ENCODE measurements around the gene PAX6. TPM values are rescaled to one million over a fixed set of nuclear protein-coding genes. Genes with fewer than 3 reads are reported as not detected.

Gene PAX6
- total RNA-seq, 1 donor from 2014 or later, result not detected

DNA sequence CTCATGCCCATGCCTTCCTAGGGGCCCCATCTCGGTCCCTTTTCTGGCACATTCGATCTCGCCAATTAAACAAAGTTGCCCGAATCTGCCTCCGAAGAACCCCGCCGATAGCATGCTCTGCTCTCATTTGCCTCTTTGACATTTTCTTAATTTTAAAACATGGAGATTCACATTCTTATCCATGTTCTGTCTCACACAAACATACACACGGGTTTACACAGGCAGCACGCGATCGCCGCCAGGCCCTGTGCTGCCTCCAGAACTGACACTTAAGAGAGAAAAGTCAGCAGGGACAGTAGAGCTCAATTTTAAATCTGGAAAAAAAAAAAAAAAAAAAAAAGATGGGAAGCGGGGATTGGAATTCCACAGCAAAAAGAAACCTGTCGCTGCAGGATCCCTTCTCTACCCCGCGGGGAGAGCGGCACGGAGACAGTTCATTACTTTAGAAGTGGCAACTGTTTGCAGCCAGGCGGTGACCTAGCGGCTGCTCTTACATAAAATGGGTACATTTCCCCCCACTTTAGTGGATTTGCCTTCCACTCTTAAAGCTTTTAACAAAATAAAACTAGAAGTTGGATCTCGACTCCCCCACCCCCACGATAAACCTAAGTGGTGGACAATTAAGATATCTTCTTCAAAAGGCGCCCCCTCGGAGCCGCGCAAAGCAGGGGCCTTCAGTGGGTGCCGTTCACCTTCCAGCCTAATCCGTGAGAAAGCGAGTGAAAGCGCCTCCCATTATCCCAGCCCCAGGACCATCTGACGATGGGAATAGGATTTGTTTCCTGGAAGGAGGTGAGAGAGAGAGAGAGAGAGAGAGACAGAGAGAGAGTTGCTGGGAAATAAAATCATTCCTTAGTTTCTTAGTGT is 13.7 kb downstream of the PAX6 start:
- H3K4me3 ChIP-seq (ENCODE audit: low read depth, low read length), result no peak overlapping the region
- TF ChIP-seq, protein P1, sequence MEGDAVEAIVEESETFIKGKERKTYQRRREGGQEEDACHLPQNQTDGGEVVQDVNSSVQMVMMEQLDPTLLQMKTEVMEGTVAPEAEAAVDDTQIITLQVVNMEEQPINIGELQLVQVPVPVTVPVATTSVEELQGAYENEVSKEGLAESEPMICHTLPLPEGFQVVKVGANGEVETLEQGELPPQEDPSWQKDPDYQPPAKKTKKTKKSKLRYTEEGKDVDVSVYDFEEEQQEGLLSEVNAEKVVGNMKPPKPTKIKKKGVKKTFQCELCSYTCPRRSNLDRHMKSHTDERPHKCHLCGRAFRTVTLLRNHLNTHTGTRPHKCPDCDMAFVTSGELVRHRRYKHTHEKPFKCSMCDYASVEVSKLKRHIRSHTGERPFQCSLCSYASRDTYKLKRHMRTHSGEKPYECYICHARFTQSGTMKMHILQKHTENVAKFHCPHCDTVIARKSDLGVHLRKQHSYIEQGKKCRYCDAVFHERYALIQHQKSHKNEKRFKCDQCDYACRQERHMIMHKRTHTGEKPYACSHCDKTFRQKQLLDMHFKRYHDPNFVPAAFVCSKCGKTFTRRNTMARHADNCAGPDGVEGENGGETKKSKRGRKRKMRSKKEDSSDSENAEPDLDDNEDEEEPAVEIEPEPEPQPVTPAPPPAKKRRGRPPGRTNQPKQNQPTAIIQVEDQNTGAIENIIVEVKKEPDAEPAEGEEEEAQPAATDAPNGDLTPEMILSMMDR (conservative IDR thresholded peaks at IDR 0.05; ENCODE audit: low read depth, low read length), result no peak
- DNase-seq (ENCODE audit: low read depth), result no peak

DNA sequence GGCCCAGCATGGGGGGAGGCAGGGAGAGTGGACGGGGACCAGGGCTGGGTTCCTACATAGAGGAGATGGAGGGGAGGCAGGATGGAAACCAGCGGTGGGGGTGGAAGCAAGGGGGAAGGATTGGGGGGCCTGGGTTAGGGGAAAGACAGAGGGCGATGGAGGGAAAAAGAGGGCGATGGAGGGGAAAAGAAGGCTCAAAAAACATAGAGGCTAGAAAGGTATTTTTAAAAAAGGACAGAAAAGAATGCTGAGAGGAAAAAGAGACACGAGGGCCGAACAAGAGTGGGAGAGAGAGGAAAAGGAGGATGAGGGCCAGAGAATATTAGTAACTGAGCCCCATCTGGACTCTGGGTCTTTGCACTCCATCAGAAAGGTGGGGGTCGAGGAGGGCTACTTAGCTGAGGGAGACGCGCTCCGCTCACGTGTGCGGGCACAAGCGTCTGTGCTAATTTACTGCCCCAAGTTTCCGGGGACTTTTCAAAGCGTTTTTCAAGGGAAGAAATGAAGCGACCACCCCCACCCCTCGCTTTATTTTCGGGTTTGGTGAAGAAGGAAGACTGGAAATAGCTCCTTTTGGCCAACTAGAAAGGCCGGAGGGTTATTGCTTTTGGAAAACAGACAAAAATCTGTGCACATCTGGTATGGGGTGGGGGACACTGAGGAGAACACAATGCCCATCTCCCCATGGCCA is 14.5 kb downstream of the PAX6 start:
- no peak overlapping the region for H3K4me3 ChIP-seq (ENCODE audit: low read depth, low read length)
- TF ChIP-seq, protein P1 (conservative IDR thresholded peaks at IDR 0.05; ENCODE audit: low read depth, low read length), result no peak
- no peak for DNase-seq (ENCODE audit: low read depth)

DNA sequence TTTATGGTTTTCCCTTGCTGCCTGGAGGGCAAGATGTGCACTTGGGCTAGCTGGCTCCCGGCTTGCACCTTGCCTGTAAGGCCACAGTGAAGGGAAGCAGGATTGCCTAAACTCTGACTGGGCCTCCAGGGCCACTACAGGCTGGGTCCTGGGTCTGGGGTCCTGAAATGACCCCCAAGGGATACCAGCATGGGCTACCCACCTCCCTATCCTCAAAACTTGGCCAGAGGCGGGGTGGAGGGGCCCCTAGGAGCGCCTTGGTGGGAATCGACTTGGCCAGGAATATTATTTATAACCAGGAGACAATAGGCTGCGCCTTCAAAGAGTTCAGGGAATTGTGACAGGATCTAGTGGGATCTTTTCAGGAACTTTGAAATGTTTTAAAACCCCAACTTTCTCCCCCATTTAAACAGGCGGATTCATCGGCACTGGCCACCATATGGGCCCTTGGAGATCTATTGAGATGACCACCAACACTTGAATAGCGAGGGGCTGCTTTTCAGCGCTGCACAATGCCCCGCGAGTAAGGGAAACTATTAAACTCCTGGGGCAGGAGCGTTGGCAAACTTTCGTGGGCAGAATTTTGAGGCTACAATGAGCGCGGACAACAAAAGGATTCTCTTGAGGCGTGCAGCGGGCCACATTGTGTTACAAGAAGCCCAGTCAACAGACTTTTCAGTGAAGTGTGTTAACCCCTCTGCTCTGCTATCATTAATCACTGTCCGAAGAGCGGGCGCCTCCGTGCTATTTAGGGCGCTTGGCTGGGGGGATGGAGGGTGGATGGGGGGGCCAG is 15.2 kb downstream of the PAX6 start:
- TF ChIP-seq, protein P1 (conservative IDR thresholded peaks at IDR 0.05; ENCODE audit: low read depth, low read length), result no peak
- no peak for DNase-seq (ENCODE audit: low read depth)
- no peak overlapping the region for H3K4me3 ChIP-seq (ENCODE audit: low read depth, low read length)

DNA sequence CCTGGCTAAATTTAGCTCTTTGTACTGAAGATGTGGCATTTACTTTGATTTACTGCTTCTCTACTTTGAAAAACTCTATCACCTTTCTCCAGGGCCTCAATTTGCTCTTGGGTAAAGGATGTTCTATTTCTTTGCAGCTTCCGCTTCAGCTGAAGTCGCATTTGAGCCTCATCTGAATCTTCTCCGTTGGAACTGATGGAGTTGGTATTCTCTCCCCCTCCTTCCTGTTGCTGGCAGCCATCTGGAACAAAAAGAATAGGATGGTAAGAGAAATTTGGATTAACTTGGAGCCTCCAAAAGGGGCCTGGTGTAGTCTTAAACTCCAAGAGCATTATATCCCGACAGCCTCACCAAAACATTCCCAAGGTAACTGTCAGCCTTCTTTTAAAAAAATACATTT is 16.6 kb downstream of the PAX6 start:
- no peak for DNase-seq (ENCODE audit: low read depth)
- no peak overlapping the region for H3K4me3 ChIP-seq (ENCODE audit: low read depth, low read length)
- TF ChIP-seq, protein P1 (conservative IDR thresholded peaks at IDR 0.05; ENCODE audit: low read depth, low read length), result no peak

DNA sequence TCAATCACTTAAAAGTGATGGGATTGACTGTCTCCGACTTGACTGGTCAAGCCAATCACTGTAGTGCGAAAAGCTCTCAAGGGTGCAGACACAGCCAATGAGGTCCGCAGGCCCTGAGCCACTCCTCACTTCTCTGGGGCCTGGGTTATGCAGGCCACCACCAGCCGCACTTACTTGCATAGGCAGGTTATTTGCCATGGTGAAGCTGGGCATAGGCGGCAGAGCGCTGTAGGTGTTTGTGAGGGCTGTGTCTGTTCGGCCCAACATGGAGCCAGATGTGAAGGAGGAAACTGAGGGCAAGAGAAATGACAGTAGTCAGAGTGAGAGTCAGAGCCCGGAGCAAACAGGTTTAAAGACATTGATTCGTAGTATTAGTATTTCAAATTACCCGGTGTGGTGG is 17.9 kb downstream of the PAX6 start:
- DNase-seq (ENCODE audit: low read depth), result no peak
- TF ChIP-seq, protein P1 (conservative IDR thresholded peaks at IDR 0.05; ENCODE audit: low read depth, low read length), result no peak

DNA sequence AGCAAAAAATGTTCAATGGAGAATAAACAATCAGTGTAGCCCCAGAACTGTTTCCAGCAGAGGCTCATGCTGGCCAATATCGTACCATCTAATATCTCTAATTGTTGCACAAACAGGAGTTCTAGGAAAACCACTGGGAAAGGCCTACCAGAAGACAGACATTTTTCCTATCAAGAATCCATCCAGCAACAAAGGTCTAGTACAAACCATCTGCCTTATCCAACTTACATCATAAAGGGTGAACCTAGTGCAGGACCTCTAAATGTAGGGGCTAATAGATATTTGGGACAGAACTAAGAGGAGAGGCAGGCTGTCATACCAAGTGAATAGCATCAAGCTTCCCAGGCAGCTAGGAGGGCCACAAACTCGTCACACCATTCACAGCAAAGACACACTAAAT is 18.7 kb downstream of the PAX6 start:
- H3K4me3 ChIP-seq (ENCODE audit: low read depth, low read length), result no peak overlapping the region
- no peak for DNase-seq (ENCODE audit: low read depth)
- TF ChIP-seq, protein P1 (conservative IDR thresholded peaks at IDR 0.05; ENCODE audit: low read depth, low read length), result no peak

More for the DNA sequence above, 17.9 kb downstream of the PAX6 start:
- H3K4me3 ChIP-seq (ENCODE audit: low read depth, low read length), result no peak overlapping the region

Measured in epithelial cell of proximal tubule (primary cell).